ENCODE measurements around the gene MAPKAPK2.

MAPKAPK2 gene

DNA sequence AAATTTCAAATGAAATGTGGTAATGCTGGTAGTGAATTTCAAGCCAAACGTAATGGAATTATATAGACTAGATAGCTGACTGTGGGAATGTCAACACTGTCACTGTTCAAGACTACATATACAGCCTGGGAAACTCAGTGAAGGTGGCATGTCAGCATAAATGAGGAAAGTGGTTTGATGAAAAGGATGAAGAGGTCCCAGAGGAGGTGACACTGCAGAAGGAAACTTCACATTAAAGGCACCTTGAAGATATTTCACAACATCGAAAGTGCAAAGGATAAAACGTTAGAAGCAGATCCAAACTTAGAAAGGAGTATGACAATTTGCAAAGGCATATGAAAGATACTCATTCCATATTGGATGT, 25.7 kb downstream of the MAPKAPK2 start:
- Histone ChIP-seq H3K4me1 (ENCODE audit: control insufficient read depth, insufficient read depth, low read length, unreplicated experiment) (peaks cover 64% of the 10 kb centered on the region), H3K36me3 (ENCODE audit: insufficient read depth, low read length) (no peaks in the 10 kb centered on the region), H3K79me2 (ENCODE audit: control insufficient read depth, insufficient read depth, low read length, unreplicated experiment) (peaks cover 92% of the 10 kb centered on the region), H3K27me3 (ENCODE audit: insufficient read depth, low read length) (no peaks in the 10 kb centered on the region), H3K27ac (ENCODE audit: low read depth, low read length) (peak overlapping the region; percentile 46; the same call in 1 of the 2 replicates), H3K4me3 (ENCODE audit: low read depth, low read length) (no peak overlapping the region), H2AFZ (ENCODE audit: low read length, unreplicated experiment) (no peak overlapping the region)

GRCh38 chr1:206713070-206713469, 28.4 kb downstream of the MAPKAPK2 start:
- H3K4me1 ChIP-seq (ENCODE audit: control insufficient read depth, insufficient read depth, low read length, unreplicated experiment), result peaks cover 58% of the 10 kb centered on the region
- no peak overlapping the region for H3K4me3 ChIP-seq (ENCODE audit: low read depth, low read length)
- no peak overlapping the region for H3K27ac ChIP-seq (ENCODE audit: low read depth, low read length)
- no peak overlapping the region for H2AFZ ChIP-seq (ENCODE audit: low read length, unreplicated experiment)
- H3K79me2 ChIP-seq (ENCODE audit: control insufficient read depth, insufficient read depth, low read length, unreplicated experiment), result peaks cover 92% of the 10 kb centered on the region
- no peaks in the 10 kb centered on the region for H3K27me3 ChIP-seq (ENCODE audit: insufficient read depth, low read length)
- no peaks in the 10 kb centered on the region for H3K36me3 ChIP-seq (ENCODE audit: insufficient read depth, low read length)

DNA sequence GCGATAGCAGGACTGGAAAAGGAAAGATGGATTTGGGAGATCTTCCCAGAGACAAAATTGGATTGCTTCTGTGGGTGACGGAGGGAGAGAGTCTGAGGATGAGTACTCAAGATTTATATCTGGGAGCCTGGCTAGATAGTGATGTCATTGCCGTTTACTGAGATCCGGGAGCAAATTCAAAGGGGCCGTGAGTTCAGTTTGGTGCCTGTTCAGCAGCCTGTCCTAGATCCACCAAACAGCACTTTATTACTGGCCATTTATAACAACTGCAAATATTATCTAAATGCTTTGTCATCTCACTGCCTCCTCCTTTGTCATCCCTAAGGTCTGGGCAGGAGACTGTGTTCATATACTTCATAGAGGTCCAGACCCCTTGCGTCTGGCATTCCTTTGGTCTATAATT, 29.2 kb downstream of the MAPKAPK2 start:
- no peaks in the 10 kb centered on the region for H3K27me3 ChIP-seq (ENCODE audit: insufficient read depth, low read length)
- H3K27ac ChIP-seq (ENCODE audit: low read depth, low read length), result no peak overlapping the region
- H3K4me1 ChIP-seq (ENCODE audit: control insufficient read depth, insufficient read depth, low read length, unreplicated experiment), result peaks cover 50% of the 10 kb centered on the region
- H3K36me3 ChIP-seq (ENCODE audit: insufficient read depth, low read length), result no peaks in the 10 kb centered on the region
- no peak overlapping the region for H2AFZ ChIP-seq (ENCODE audit: low read length, unreplicated experiment)
- H3K79me2 ChIP-seq (ENCODE audit: control insufficient read depth, insufficient read depth, low read length, unreplicated experiment), result peaks cover 92% of the 10 kb centered on the region
- H3K4me3 ChIP-seq (ENCODE audit: low read depth, low read length), result no peak overlapping the region

- peak overlapping the region; percentile 35; the same call in 1 of the 2 replicates for H3K27ac ChIP-seq (ENCODE audit: low read depth, low read length)
- H3K79me2 ChIP-seq (ENCODE audit: control insufficient read depth, insufficient read depth, low read length, unreplicated experiment), result peaks cover 92% of the 10 kb centered on the region
- no peak overlapping the region for H2AFZ ChIP-seq (ENCODE audit: low read length, unreplicated experiment)
- H3K4me1 ChIP-seq (ENCODE audit: control insufficient read depth, insufficient read depth, low read length, unreplicated experiment), result peaks cover 44% of the 10 kb centered on the region
- H3K4me3 ChIP-seq (ENCODE audit: low read depth, low read length), result no peak overlapping the region
- H3K36me3 ChIP-seq (ENCODE audit: insufficient read depth, low read length), result no peaks in the 10 kb centered on the region
- no peaks in the 10 kb centered on the region for H3K27me3 ChIP-seq (ENCODE audit: insufficient read depth, low read length)
Observed at GRCh38 chr1:206714331-206715058, 29.8 kb downstream of the MAPKAPK2 start.

DNA sequence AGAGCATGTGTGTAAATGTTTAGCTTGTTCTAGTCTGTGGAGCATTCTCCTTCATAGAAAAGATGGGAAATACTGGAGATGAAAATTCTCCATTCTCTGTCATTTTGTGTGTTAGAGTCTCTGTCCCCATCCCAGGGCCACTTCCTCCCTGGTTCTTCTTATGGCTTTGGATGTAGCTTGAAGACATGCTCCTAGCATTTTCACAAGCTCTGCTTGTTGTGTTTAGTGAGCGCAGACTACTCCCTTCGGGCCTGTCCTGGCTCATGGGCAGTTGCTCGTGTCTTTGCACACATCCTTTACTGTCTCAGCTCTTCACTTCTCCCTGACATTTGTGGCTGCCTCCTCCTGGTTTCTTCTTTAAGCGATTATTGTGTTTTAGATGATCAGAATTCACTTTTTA, 30.4 kb downstream of the MAPKAPK2 start:
- no peak overlapping the region for H3K4me3 ChIP-seq (ENCODE audit: low read depth, low read length)
- H3K27me3 ChIP-seq (ENCODE audit: insufficient read depth, low read length), result no peaks in the 10 kb centered on the region
- H3K36me3 ChIP-seq (ENCODE audit: insufficient read depth, low read length), result no peaks in the 10 kb centered on the region
- peak overlapping the region; percentile 35; the same call in 1 of the 2 replicates for H3K27ac ChIP-seq (ENCODE audit: low read depth, low read length)
- no peak overlapping the region for H2AFZ ChIP-seq (ENCODE audit: low read length, unreplicated experiment)
- peaks cover 38% of the 10 kb centered on the region for H3K4me1 ChIP-seq (ENCODE audit: control insufficient read depth, insufficient read depth, low read length, unreplicated experiment)
- H3K79me2 ChIP-seq (ENCODE audit: control insufficient read depth, insufficient read depth, low read length, unreplicated experiment), result peaks cover 92% of the 10 kb centered on the region

- no peaks in the 10 kb centered on the region for H3K36me3 ChIP-seq (ENCODE audit: insufficient read depth, low read length)
- H2AFZ ChIP-seq (ENCODE audit: low read length, unreplicated experiment), result no peak overlapping the region
- no peaks in the 10 kb centered on the region for H3K27me3 ChIP-seq (ENCODE audit: insufficient read depth, low read length)
- peaks cover 92% of the 10 kb centered on the region for H3K79me2 ChIP-seq (ENCODE audit: control insufficient read depth, insufficient read depth, low read length, unreplicated experiment)
- H3K4me3 ChIP-seq (ENCODE audit: low read depth, low read length), result no peak overlapping the region
- H3K27ac ChIP-seq (ENCODE audit: low read depth, low read length), result no peak overlapping the region
- H3K4me1 ChIP-seq (ENCODE audit: control insufficient read depth, insufficient read depth, low read length, unreplicated experiment), result peaks cover 33% of the 10 kb centered on the region
Observed at GRCh38 chr1:206715552-206716158, 30.9 kb downstream of the MAPKAPK2 start.

GRCh38 chr1:206716159-206716869, 31.6 kb downstream of the MAPKAPK2 start:
- H3K27ac ChIP-seq (ENCODE audit: low read depth, low read length), result peak overlapping the region; percentile 61
- H3K4me1 ChIP-seq (ENCODE audit: control insufficient read depth, insufficient read depth, low read length, unreplicated experiment), result peaks cover 37% of the 10 kb centered on the region
- H2AFZ ChIP-seq (ENCODE audit: low read length, unreplicated experiment), result no peak overlapping the region
- H3K4me3 ChIP-seq (ENCODE audit: low read depth, low read length), result no peak overlapping the region
- H3K27me3 ChIP-seq (ENCODE audit: insufficient read depth, low read length), result no peaks in the 10 kb centered on the region
- H3K36me3 ChIP-seq (ENCODE audit: insufficient read depth, low read length), result no peaks in the 10 kb centered on the region
- H3K79me2 ChIP-seq (ENCODE audit: control insufficient read depth, insufficient read depth, low read length, unreplicated experiment), result peaks cover 92% of the 10 kb centered on the region

GRCh38 chr1:206716870-206717673, 32.4 kb downstream of the MAPKAPK2 start:
- Histone ChIP-seq H3K27me3 (ENCODE audit: insufficient read depth, low read length) (no peaks in the 10 kb centered on the region), H3K4me3 (ENCODE audit: low read depth, low read length) (no peak overlapping the region), H3K27ac (ENCODE audit: low read depth, low read length) (peak overlapping the region; percentile 61), H3K79me2 (ENCODE audit: control insufficient read depth, insufficient read depth, low read length, unreplicated experiment) (peaks cover 89% of the 10 kb centered on the region), H3K36me3 (ENCODE audit: insufficient read depth, low read length) (no peaks in the 10 kb centered on the region), H2AFZ (ENCODE audit: low read length, unreplicated experiment) (no peak overlapping the region), H3K4me1 (ENCODE audit: control insufficient read depth, insufficient read depth, low read length, unreplicated experiment) (peaks cover 41% of the 10 kb centered on the region)

GRCh38 chr1:206717674-206717989, 32.9 kb downstream of the MAPKAPK2 start:
- no peak overlapping the region for H3K4me3 ChIP-seq (ENCODE audit: low read depth, low read length)
- peaks cover 43% of the 10 kb centered on the region for H3K4me1 ChIP-seq (ENCODE audit: control insufficient read depth, insufficient read depth, low read length, unreplicated experiment)
- no peak overlapping the region for H2AFZ ChIP-seq (ENCODE audit: low read length, unreplicated experiment)
- H3K27me3 ChIP-seq (ENCODE audit: insufficient read depth, low read length), result no peaks in the 10 kb centered on the region
- peak overlapping the region; percentile 61 for H3K27ac ChIP-seq (ENCODE audit: low read depth, low read length)
- peaks cover 83% of the 10 kb centered on the region for H3K79me2 ChIP-seq (ENCODE audit: control insufficient read depth, insufficient read depth, low read length, unreplicated experiment)
- no peaks in the 10 kb centered on the region for H3K36me3 ChIP-seq (ENCODE audit: insufficient read depth, low read length)

GRCh38 chr1:206719169-206719839, 34.6 kb downstream of the MAPKAPK2 start:
- no peak overlapping the region for H2AFZ ChIP-seq (ENCODE audit: low read length, unreplicated experiment)
- no peak overlapping the region for H3K4me3 ChIP-seq (ENCODE audit: low read depth, low read length)
- H3K27me3 ChIP-seq (ENCODE audit: insufficient read depth, low read length), result no peaks in the 10 kb centered on the region
- no peak overlapping the region for H3K27ac ChIP-seq (ENCODE audit: low read depth, low read length)
- H3K4me1 ChIP-seq (ENCODE audit: control insufficient read depth, insufficient read depth, low read length, unreplicated experiment), result peaks cover 53% of the 10 kb centered on the region
- H3K79me2 ChIP-seq (ENCODE audit: control insufficient read depth, insufficient read depth, low read length, unreplicated experiment), result peaks cover 76% of the 10 kb centered on the region
- no peaks in the 10 kb centered on the region for H3K36me3 ChIP-seq (ENCODE audit: insufficient read depth, low read length)

Data from ACC112 (cell line).